Right cardiac atrium (tissue), 5 donors: Measurements from ENCODE around the gene CTAG1B. TPM values are rescaled to one million over a fixed set of nuclear protein-coding genes. Genes with fewer than 3 reads are reported as not detected.
"Not testable (repeated sequence)": the region's sequence is repeated elsewhere in the genome, so short reads cannot be mapped to it uniquely, and the experiment has no call there.

Source experiments
- ATAC-seq, 2 donors: fragments of 200-7000 bp; cut with Tn5 transposase; one replicate each; pipeline versions ENCODE4 v1.8.0 to v1.9.1; 2020; ENCODE audit warnings: moderate library complexity in 2 of 2, mild to moderate bottlenecking in 1 of 2
- DNase-seq, 3 donors: peaks; one replicate each; pipeline ENCODE4 v3.0.0-alpha.2; 2020
- H3K27ac ChIP-seq: one replicate; pipeline ENCODE4 v1.5.1; 2013; ENCODE audit warnings: mild to moderate bottlenecking, low read length, control low read depth, moderate library complexity
- H3K27me3 ChIP-seq: one replicate; pipeline ENCODE4 v1.6.1; 2013; ENCODE audit not compliant: control insufficient read depth, insufficient read depth
- H3K4me1 ChIP-seq: one replicate; pipeline ENCODE4 v1.6.1; 2013; ENCODE audit warnings: low read length; ENCODE audit not compliant: control insufficient read depth, insufficient read depth
- H3K4me3 ChIP-seq: one replicate; pipeline ENCODE4 v1.5.1; 2013; ENCODE audit warnings: low read length, control low read depth
- H3K9me3 ChIP-seq: one replicate; pipeline ENCODE4 v1.6.1; 2013; ENCODE audit warnings: low read length; ENCODE audit not compliant: control insufficient read depth
- WGBS: extraction: QIAGEN DNeasy Blood & Tissue Kit; methylation state at CpG from one replicate; pipeline ENCODE4 v1.1.7; 2013; 5-methylcytosine and 5-hydroxymethylcytosine counted together
- intact Hi-C, 4 donors: fragments of 100-400 bp; cut with DNase I; formaldehyde crosslinking; loops; one replicate each; pipeline versions ENCODE4 v1.11.0 to v1.14.0; 2022 to 2023
- polyA plus RNA-seq: library from polyadenylated mRNA; stranded (reverse); fragments of 200-250 nt; gene quantifications from one replicate; pipeline ENCODE4 v1.2.3, GENCODE V29; 2013
- total RNA-seq, 4 donors: library from RNA; stranded (reverse); fragmentation: NEBNext Ultra II Directional; extraction: Animal tissue kit (Norgen Biotek cat#: 25700); gene quantifications; one replicate each; pipeline ENCODE4 v1.2.1, GENCODE V29; 2021
- donor health status: healthy with polysubstance abuse.
- donor health status: DM: no; HTN: yes; CAD: no.
- donor health status: DM: no; HTN: no; CAD: no.
- donor health status: DM: no; HTN: yes; CAD: no; lungs with severe emphysema.
- donor health status: DM: yes; HTN: yes; CAD: no.

CTAG1B gene
- total and polyA plus RNA-seq, 5 donors, result not detected

GRCh38 chrX:154653048-154653401 is 33.9 kb upstream of the CTAG1B start:
- Histone ChIP-seq H3K27me3 (no peaks in the 10 kb centered on the region), H3K4me3 (no peak overlapping the region), H3K27ac (no peak overlapping the region), H3K9me3 (no peaks in the 10 kb centered on the region), H3K4me1 (no peaks in the 10 kb centered on the region)
- no peak for ATAC-seq
- intact Hi-C loops, result no loop called here
- DNase-seq, result peak in 1 of 3 donors; percentile 46
- 98% methylated on average over 22 of the region's 23 CpGs for WGBS

GRCh38 chrX:154652311-154653047 is 33.4 kb upstream of the CTAG1B start:
- WGBS, result 92% methylated on average over 30 of the region's 30 CpGs

GRCh38 chrX:154650221-154650510 is 31.1 kb upstream of the CTAG1B start:
- intact Hi-C loops, result no loop called here
- ATAC-seq, result no peak
- H3K9me3 ChIP-seq, result no peaks in the 10 kb centered on the region

More at GRCh38 chrX:154652311-154653047, 33.4 kb upstream of the CTAG1B start:
- H3K9me3 ChIP-seq, result no peaks in the 10 kb centered on the region
- no peak overlapping the region for H3K4me3 ChIP-seq
- H3K4me1 ChIP-seq, result no peaks in the 10 kb centered on the region
- DNase-seq (no peak), ATAC-seq (no peak)
- no peaks in the 10 kb centered on the region for H3K27me3 ChIP-seq
- H3K27ac ChIP-seq, result no peak overlapping the region
- intact Hi-C loops, result no loop called here

GRCh38 chrX:154649503-154650220 is 30.6 kb upstream of the CTAG1B start:
- WGBS, result 74% methylated on average over 23 of the region's 23 CpGs
- DNase-seq (no peak), ATAC-seq (no peak)
- Histone ChIP-seq H3K4me3 (no peak overlapping the region), H3K4me1 (no peaks in the 10 kb centered on the region), H3K9me3 (no peaks in the 10 kb centered on the region), H3K27me3 (no peaks in the 10 kb centered on the region), H3K27ac (no peak overlapping the region)
- intact Hi-C loops, result no loop called here

More at GRCh38 chrX:154650221-154650510, 31.1 kb upstream of the CTAG1B start:
- 42% methylated on average over 13 of the region's 13 CpGs for WGBS
- H3K27ac ChIP-seq, result no peak overlapping the region
- H3K4me3 ChIP-seq, result no peak overlapping the region
- no peaks in the 10 kb centered on the region for H3K4me1 ChIP-seq
- no peaks in the 10 kb centered on the region for H3K27me3 ChIP-seq
- DNase-seq, result peak in 1 of 3 donors; percentile 55

- Histone ChIP-seq H3K27me3 (no peaks in the 10 kb centered on the region), H3K4me3 (no peak overlapping the region), H3K4me1 (no peaks in the 10 kb centered on the region), H3K27ac (no peak overlapping the region), H3K9me3 (no peaks in the 10 kb centered on the region)
- DNase-seq (no peak), ATAC-seq (no peak)
- 81% methylated on average over 15 of the region's 15 CpGs for WGBS
- intact Hi-C loops, result no loop called here
Measured at GRCh38 chrX:154648931-154649330, 29.8 kb upstream of the CTAG1B start.

- H3K27ac ChIP-seq, H3K27me3 ChIP-seq, ATAC-seq, DNase-seq, H3K4me1 ChIP-seq, H3K9me3 ChIP-seq, intact Hi-C loops, H3K4me3 ChIP-seq: not testable (repeated sequence)
- no CpG with 5 or more reads among the region's 24 CpGs for WGBS
Measured at GRCh38 chrX:154645745-154646378, 26.8 kb upstream of the CTAG1B start.

- H3K27me3 ChIP-seq, H3K9me3 ChIP-seq, H3K4me3 ChIP-seq, ATAC-seq, H3K27ac ChIP-seq, intact Hi-C loops, H3K4me1 ChIP-seq, DNase-seq: not testable (repeated sequence)
- WGBS, result no CpG with 5 or more reads among the region's 31 CpGs
Measured at GRCh38 chrX:154643708-154644107, 24.6 kb upstream of the CTAG1B start.

- H3K9me3 ChIP-seq, intact Hi-C loops, DNase-seq, H3K4me1 ChIP-seq, H3K4me3 ChIP-seq, H3K27me3 ChIP-seq, H3K27ac ChIP-seq: not testable (repeated sequence)
- WGBS, result no CpG with 5 or more reads among the region's 10 CpGs
- ATAC-seq, result peak; percentile 70 to 82
Measured at GRCh38 chrX:154641740-154642139, 22.7 kb upstream of the CTAG1B start.

- WGBS, result no CpG with 5 or more reads among the region's 11 CpGs
- ATAC-seq, H3K9me3 ChIP-seq, intact Hi-C loops, H3K4me1 ChIP-seq, H3K4me3 ChIP-seq, H3K27me3 ChIP-seq, H3K27ac ChIP-seq, DNase-seq: not testable (repeated sequence)
Measured at GRCh38 chrX:154633661-154634060, 14.6 kb upstream of the CTAG1B start.

GRCh38 chrX:154630949-154631348 is 11.9 kb upstream of the CTAG1B start:
- H3K27me3 ChIP-seq, intact Hi-C loops, H3K4me3 ChIP-seq, DNase-seq, H3K27ac ChIP-seq, H3K9me3 ChIP-seq, H3K4me1 ChIP-seq: not testable (repeated sequence)
- WGBS, result no CpG with 5 or more reads among the region's 11 CpGs
- peak in 1 of 2 donors; percentile 46 for ATAC-seq

- H3K4me3 ChIP-seq, H3K9me3 ChIP-seq, H3K27ac ChIP-seq, intact Hi-C loops, DNase-seq, H3K27me3 ChIP-seq, H3K4me1 ChIP-seq: not testable (repeated sequence)
- ATAC-seq, result peak in 1 of 2 donors; percentile 42
- WGBS, result no CpG with 5 or more reads among the region's 5 CpGs
Measured at GRCh38 chrX:154628960-154629359, 9.9 kb upstream of the CTAG1B start.
